ENCODE data around the gene CELSR1.
A peak's percentile ranks its signal among the peaks of the same experiment; 100 is the strongest.

The CELSR1 gene

DNA sequence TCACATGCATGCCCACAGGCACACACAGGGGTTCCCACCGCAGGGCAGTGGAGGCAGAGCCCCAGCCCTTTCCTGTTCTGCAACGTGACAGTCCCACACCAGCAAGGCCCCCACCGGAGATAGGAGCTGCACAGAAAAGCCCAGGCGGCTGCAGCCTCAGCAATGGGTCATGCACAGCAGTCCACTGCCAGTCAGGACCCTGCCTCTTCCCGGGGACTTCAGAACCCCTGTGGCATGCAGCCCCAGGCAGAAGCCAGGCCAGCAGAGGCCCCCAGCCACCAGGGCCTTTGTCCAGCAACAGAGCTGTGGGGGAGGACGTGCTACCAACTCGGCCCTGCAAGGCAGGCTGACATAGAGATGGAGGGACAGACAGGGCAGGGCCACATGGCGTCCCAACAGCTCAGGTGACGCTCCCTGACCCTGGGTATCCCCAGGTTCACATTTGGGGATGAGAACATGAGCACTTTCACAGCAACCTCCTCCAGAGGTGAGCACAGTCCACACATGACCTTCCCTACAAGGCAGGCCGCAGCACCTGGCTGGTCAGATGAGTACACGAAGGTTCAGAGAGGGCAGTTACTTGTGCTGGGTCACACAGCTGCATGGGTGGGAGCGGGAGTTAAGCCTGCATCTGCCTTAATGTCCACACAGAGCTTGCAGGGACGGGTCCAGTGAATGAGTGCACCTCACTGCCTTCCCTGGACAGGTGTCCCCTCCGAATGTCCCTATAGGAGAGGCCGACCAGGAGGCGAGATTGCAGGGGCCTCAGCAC lies 87.3 kb downstream of the CELSR1 start:
- Mint-ChIP-seq H3K27me3 (ENCODE audit: low read depth) (peaks cover 23% of the 10 kb centered on the region), H3K9me3 (no peaks in the 10 kb centered on the region), H3K4me1 (peaks cover 35% of the 10 kb centered on the region), H3K27ac (no peak overlapping the region), H3K4me3 (no peak overlapping the region), H3K36me3 (ENCODE audit: low read depth) (no peaks in the 10 kb centered on the region)
- TF ChIP-seq, protein P1, sequence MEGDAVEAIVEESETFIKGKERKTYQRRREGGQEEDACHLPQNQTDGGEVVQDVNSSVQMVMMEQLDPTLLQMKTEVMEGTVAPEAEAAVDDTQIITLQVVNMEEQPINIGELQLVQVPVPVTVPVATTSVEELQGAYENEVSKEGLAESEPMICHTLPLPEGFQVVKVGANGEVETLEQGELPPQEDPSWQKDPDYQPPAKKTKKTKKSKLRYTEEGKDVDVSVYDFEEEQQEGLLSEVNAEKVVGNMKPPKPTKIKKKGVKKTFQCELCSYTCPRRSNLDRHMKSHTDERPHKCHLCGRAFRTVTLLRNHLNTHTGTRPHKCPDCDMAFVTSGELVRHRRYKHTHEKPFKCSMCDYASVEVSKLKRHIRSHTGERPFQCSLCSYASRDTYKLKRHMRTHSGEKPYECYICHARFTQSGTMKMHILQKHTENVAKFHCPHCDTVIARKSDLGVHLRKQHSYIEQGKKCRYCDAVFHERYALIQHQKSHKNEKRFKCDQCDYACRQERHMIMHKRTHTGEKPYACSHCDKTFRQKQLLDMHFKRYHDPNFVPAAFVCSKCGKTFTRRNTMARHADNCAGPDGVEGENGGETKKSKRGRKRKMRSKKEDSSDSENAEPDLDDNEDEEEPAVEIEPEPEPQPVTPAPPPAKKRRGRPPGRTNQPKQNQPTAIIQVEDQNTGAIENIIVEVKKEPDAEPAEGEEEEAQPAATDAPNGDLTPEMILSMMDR (IDR thresholded peaks at IDR 0.05; ENCODE audit: unreplicated experiment in 3 of 3): no peak

DNA sequence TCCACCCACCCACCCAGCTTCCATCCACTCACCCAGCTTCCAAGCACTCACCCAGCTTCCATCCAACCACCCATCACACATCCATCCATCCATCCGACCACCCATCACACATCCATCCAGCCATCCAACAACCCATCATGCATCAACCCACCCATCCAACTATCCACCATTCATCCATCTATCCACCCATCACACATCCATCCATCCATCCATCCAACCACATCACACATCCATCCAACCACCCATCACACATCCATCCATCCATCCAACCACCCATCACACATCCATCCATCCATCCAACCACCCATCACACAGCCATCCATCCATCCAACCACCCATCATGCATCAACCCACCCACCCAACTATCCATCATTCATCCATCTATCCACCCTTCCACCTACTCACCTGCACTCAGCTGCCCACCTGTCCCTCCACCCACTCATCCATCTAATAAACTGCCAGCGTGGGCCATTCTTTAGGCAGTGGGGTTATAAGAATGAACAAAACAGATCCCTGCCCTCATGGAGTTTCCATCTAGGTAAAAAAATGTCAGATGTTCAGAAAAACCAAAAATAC lies 88.2 kb downstream of the CELSR1 start:
- H3K36me3 Mint-ChIP-seq (ENCODE audit: low read depth): no peaks in the 10 kb centered on the region
- TF ChIP-seq, protein P1 (IDR thresholded peaks at IDR 0.05; ENCODE audit: unreplicated experiment in 3 of 3): no peak
- no peak overlapping the region for H3K27ac Mint-ChIP-seq
- no peaks in the 10 kb centered on the region for H3K9me3 Mint-ChIP-seq
- peaks cover 27% of the 10 kb centered on the region for H3K4me1 Mint-ChIP-seq
- H3K4me3 Mint-ChIP-seq: no peak overlapping the region
- peaks cover 20% of the 10 kb centered on the region for H3K27me3 Mint-ChIP-seq (ENCODE audit: low read depth)

DNA sequence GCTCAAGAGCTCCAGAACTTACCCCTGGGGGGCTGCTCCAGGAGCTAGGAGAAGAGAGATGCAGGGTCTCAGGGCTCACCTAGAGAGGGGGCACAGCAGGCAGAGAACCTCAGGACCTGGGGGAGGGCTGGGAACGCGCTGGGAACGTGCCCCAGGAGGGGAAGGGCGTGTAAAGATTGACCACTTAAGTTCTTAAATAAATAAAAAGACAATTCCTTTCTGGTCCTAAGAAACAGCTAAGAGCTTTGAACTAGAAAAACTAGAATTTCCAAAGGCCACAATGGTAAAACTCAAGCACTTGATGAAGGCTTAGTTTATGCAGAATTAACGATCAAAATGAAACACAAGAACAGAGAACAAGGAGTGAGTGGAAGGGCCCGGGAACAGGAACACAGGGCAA lies 89.1 kb downstream of the CELSR1 start:
- Mint-ChIP-seq H3K36me3 (ENCODE audit: low read depth) (no peaks in the 10 kb centered on the region), H3K27me3 (ENCODE audit: low read depth) (peaks cover 20% of the 10 kb centered on the region), H3K4me3 (no peak overlapping the region), H3K4me1 (peaks cover 28% of the 10 kb centered on the region), H3K27ac (peak overlapping the region in 1 of 3 experiments; percentile 53), H3K9me3 (no peaks in the 10 kb centered on the region)
- TF ChIP-seq, protein P1 (IDR thresholded peaks at IDR 0.05; ENCODE audit: unreplicated experiment in 3 of 3): no peak

DNA sequence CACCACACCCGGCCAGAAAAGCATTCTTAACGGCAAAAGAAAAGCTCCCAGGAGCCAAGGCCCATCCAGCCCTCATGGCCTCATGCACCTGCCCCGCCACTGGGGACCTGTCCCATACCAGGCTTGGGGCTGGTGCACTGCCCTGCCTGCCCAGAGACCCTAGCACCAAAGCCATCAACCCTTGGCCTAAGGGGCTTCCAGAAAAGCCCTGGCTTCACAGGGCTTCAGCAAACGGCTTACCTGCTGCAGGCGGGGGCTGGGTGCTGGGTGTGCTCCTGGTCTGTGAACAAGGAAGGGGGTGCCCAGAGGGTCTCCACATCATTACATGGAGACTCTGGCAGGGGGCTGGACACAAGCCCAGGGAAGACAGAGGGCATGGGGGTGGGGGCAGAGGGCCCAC lies 89.5 kb downstream of the CELSR1 start:
- no peak overlapping the region for H3K4me3 Mint-ChIP-seq
- peak overlapping the region; percentile 17 to 78 (median 77) for H3K27ac Mint-ChIP-seq
- TF ChIP-seq, protein P1 (IDR thresholded peaks at IDR 0.05; ENCODE audit: unreplicated experiment in 3 of 3): no peak
- H3K36me3 Mint-ChIP-seq (ENCODE audit: low read depth): no peaks in the 10 kb centered on the region
- peaks cover 29% of the 10 kb centered on the region for H3K4me1 Mint-ChIP-seq
- H3K9me3 Mint-ChIP-seq: no peaks in the 10 kb centered on the region
- H3K27me3 Mint-ChIP-seq (ENCODE audit: low read depth): peaks cover 20% of the 10 kb centered on the region

DNA sequence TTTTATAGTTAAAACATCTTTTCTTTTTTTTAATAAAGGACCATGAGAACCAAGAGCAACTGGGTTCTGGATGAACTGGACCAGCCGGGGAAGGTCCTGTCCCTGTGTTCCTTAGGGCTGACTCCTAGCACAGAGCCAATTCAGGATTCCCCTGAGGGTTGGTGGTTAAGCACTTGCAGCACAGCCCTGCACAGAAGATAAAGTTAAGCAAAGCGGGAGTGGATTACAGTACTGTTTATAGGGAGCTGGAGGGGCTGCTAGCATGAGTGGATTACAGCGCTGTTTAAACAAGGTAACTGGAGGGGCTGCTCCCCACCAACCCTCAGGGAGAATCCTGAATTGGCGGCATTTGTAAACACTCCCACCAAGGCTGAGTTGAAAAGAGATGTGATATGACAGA lies 90.6 kb downstream of the CELSR1 start:
- peaks cover 20% of the 10 kb centered on the region for H3K27me3 Mint-ChIP-seq (ENCODE audit: low read depth)
- TF ChIP-seq, protein P1 (IDR thresholded peaks at IDR 0.05; ENCODE audit: unreplicated experiment in 3 of 3): no peak
- peaks cover 27% of the 10 kb centered on the region for H3K4me1 Mint-ChIP-seq
- H3K27ac Mint-ChIP-seq: peak overlapping the region in 2 of 3 experiments; percentile 17 to 77
- H3K36me3 Mint-ChIP-seq (ENCODE audit: low read depth): no peaks in the 10 kb centered on the region
- no peaks in the 10 kb centered on the region for H3K9me3 Mint-ChIP-seq
- no peak overlapping the region for H3K4me3 Mint-ChIP-seq
